ENCODE results near the gene SLC43A2.

The SLC43A2 gene

GRCh38 chr17:1621273-1621954 is 7.2 kb downstream of the SLC43A2 start:
- no peak for DNase-seq

GRCh38 chr17:1620486-1620885 is 8.1 kb downstream of the SLC43A2 start:
- DNase-seq = no peak

DNA sequence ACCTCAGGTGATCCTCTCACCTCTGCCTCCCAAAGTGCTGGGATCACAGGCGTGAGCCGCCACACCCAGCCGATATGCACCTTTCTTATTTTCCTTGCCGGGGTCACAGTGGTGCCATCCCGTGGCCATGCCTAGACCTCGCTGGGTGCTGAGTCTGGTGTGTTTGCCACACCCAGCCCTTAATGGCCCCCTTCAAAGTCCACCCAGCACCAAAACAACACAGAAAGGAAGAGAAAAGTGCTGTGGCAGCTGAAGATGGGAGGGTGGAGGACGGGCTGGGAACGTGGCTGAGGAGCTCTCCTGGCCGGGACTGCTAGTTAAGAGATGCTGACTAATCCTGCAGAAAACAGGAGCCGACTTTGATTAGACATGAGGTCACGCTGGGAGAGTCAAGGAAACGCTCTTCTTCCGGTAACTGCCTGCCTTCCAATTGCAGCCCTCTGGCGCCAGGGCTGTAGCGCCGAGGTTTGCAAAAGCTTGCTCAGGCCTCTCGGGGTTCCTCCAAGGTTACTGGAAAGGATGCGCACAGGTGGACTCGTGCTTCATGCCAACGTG is 10.9 kb downstream of the SLC43A2 start:
- no peak for DNase-seq

DNA sequence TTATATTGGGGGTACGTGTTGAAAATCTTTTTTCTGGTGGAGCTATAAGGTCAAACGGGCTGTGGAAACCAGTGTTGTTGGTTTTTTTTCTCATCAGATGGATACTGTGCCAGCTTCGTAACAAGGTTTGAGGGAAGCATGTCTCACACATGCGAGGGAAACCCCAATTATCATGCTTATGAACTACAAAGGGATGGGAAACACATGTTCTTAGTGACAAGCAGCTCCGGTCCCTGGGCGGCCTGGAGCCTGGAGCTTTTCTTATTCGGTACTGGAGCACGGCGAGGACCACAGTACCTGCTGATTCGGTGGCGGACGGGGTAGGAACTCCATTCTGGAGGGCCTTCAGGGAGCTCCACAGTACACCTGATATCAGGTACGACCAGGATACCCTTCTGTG is 12.5 kb downstream of the SLC43A2 start:
- no peak for DNase-seq

- no peak for DNase-seq
These were observed 16.2 kb downstream of the SLC43A2 start for GRCh38 chr17:1612400-1612799.

GRCh38 chr17:1611715-1612114 is 16.9 kb downstream of the SLC43A2 start:
- DNase-seq = no peak

DNA sequence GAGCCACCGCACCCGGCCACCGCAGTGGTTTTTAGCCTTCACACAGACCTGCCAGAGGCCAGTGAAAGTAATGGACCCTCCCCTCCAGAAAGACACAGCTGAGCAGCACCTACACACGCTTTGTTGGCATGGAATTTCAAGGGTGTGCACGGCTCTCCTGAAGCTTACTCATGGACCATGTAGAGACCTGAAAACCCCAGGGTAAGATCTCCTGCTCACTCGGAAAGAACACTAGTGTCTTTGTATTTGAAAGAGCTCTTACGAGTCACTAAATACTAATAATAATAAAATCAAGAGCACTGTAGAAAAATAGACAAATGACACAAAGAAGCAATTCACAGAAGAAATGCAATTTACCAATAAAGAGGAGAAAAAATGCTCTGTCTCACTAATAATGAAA is 20.0 kb downstream of the SLC43A2 start:
- no peak for DNase-seq

- DNase-seq = no peak
These were observed 20.7 kb downstream of the SLC43A2 start for GRCh38 chr17:1607971-1608320.

- DNase-seq = peak; percentile 78
These were observed 22.2 kb downstream of the SLC43A2 start for GRCh38 chr17:1606352-1606985.

GRCh38 chr17:1605681-1606351 is 22.8 kb downstream of the SLC43A2 start:
- DNase-seq = peak; percentile 53

DNA sequence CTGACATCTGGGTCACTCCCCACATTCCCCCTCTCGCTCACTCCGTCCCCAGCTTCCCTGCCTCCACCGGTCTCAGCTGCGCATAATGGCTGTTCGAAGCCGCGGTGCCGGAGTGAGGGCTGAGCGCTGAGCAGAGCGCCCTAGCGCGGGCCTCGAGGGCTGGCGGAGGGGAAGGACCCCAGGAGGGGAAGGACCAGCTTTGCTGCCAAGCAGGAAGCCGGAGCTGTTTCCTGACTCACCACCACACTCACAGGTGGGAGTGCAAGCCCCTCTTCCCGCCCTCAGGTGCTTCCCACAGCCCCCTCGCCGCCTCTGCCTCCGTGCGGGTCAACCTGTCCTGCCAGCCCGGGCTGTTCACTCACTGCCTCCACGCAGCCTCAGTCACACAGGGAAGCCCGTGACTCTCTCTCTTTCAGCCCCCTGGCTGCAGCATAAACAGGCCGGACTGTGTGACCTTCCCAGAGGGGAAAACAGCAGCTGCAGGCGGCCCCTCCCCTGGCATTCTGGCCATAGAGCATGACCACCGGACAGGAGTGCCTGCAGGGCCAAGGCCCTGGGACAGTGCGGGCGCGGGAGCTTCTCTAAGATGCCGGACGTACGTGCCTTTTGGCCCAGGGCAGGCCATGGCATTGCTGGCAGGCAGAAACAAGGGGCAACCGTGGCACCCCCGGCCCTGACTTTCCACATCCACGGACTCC is 23.7 kb downstream of the SLC43A2 start:
- DNase-seq = peak; percentile 78

DNA sequence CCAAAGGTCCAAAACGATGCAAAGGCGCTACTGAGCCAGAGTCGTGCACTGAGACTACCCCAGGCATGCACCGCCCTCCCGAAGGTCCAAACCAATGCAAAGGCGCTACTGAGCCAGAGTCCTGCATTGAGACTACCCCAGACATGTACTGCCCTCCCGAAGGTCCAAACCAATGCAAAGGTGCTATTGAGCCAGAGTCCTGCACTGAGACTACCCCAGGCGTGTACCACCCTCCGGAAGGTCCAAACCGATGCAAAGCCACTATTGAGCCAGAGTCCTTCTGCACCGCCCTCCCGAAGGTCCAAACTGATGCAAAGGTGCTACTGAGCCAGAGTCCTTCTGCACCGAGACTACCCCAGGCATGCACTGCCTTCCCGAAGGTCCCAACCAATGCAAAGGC is 27.1 kb downstream of the SLC43A2 start:
- DNase-seq = no peak

DNA sequence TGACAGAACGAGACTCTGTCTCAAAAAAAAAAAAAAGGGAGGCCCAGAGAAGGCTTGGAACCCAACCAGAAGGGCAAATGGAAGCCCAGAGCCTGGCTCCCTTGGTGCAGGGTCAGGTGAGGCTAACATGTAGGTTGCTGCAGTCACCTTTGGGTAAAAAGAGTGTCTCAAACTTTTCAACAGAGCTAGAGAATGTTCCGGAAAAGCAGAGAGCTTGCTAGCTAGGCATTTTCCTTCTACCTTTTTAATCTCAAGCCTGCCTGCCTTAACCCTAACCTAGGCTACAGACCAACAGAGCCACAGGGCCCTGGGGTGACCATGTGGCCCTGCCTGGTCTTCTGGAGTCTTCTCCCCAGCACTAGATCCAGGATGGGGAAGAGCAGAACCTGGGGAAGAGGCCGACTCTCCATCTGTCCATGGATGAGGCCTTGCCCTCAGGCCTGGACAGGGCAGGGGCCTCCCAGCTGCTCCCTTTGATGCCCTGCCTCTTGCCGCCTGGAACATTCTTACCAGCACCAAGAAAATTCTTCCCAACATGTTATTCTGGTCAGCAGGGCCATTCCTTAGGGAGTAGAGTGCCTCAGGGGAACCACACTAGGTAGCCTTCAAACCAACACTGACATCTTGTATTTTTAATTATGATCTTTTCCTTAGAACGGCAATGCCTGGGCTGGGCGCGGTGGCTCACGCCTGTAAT is 30.1 kb downstream of the SLC43A2 start:
- no peak for DNase-seq

DNA sequence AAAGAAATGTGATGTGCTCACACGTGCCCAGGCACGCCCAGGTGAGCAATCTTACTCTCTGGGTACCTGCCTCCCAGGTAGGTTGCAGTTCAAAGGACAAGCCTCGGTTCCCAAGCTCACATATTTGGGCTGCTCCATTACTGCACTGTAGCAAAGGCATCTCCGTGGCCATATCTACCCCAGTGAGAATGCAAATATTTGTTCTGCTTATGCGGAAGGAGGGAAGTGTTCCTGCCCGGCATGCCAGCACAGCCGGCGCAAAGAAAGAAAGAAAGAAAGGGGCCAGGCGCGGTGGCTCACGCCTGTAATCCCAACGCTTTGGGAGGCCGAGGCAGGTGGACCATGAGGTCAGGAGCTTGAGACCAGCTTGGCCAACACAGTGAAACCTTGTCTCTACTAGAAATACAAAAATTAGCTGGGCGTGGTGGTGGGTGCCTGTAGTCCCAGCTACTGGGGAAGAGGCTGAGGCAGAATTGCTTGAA is 30.7 kb downstream of the SLC43A2 start:
- DNase-seq = no peak

DNA sequence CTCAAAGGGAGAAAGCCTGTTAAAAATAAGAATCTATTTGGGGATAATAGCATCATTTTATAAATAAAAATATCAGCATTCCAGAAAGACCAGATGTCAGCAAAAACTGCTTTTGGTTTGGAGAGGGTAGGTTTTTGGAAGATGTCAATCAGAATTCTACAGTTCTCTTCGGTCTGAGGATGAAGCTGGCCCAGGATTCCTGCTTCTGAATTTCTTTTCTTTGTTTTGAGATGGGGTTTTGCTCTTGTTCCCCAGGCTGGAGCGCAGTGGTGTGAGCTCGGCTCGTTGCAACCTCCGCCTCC is 35.1 kb downstream of the SLC43A2 start:
- DNase-seq = no peak

DNA sequence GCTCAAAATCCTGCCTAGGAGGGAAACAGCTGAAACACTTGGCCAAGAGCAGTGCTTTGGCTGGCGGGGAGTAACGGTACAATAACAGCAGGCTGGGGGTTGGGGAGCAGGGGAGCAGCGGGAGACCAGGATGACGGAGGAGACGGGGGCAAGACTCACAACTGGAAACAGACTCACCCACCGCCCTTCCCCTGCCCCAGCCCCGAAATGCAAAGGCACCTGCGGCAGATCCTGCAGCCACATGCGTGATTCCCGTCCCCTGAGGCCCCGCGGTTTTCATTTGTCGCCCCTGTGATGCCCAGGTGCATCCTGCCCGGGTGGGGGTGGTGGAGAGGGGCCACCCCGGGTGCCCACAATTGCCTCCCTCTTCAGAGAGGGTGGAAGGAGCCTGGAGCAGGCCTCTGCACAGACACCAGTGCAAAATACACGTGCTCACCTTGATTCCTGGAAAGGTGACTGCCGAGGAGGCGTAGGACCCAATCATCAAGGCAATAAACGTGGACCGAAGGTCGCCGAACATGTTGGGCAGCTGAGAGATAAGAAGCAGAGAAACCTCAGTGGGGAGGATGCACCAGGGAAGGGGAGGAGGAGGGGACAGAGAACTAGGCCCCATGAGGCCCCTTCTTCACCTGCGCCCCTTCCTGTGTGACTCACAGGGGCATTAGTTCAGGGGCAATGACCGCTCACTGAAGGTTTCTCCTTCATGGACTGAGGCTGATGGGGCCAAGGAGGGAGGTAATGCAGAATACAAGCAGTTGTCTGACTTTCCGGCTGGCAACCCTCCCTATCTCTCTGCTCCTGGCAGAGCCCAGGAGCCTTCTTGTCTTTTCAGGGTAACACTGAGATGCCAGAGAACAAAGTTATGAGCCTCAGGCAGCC is 35.6 kb downstream of the SLC43A2 start:
- no peak for DNase-seq

DNA sequence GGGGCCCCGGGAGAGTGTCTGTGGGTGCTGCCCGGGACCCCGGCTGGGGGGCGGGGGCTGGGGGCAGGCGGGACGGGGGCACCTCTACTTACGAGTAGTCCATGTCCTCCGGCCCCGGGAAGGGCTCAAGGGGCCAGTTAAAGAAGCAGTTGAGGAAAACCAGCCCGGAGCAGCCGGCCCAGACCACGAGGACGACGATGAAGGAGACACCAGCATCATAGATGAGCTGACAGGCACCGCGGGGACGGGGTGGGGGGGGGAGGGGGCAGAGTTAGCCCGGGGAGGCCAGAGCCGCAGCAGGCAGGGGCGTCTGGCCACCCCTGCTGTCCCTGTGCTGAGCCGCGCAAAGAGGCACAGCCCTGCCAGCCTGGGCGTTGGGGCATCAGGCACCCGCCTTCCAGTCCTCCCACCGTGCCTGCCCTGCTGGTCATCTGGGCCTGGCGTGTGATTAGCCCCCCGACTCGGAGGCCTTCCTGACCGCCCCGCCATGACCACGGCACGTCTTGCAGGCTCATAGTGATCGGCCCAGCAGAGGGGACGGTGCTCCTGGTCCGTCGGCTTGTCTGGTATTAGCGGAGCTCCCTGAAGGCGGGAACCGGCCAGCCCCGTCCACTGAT is 37.1 kb downstream of the SLC43A2 start:
- DNase-seq = no peak

DNA sequence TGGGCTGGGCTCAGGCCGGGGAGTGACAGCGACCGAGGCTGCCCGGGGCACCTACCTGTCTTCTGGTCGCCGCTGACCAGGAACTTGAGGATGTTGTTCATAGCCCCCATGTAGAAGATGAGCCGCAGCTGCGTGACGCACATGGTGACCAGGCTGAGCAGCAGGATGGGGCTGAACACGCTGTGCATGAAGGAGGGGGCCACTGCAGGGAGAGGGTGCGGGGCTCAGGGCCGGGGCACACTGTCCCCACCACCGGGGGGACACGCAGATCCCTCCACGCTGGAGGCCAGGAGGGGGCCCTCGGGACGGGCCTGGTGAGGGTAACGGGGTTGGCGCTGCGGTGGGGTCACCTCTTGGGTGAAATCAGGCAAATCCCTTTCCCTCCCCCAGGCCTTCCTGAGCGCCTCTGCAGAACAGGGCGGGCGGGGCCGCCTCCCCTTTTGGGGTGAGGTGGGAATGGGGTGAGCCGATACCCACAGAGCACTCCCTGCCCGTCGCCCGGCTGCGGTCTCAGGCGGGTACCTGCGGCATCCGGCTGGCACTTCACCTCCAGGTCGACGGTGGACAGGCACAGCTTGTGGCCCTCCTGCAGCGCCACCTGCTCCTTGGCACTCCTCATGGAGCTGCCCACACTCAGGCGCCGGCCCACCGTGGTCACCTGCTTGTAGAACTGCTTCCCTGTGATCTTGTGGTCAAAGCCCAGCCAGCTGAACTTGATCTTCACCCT is 37.7 kb downstream of the SLC43A2 start:
- DNase-seq = no peak

DNA sequence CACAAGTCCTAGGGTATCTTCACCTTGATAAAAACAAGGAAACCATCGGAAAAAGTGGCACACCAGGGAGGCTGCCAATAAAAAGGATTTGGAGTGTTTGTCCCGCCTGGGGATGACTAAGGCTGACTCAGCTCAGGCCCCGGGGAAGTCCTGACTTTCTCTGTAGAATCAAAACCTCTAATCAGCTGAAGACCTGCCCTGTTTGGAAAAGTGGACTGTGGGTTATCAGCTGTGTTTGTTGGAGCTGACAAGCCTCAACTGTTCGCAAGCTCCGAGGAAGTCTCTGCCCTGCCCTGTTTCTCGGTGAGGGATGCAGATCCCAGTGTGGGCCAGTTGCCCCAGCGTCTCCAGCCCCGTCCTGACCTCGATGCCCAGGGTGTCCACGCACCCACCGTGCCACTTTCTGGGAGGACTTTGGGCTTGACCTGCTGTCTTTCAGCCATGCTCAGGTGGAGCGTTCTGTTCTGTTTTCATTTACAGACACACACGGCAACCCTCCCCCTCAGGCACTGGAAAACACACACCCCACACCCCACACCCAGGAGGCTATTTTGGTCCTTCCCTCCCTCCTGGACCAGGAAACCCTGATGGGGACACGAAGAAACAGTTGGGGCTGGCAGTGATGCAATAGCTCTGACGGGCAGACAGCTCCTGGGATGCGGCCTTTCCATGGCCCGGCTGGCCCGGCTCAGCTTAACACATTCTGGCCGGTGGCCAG is 38.4 kb downstream of the SLC43A2 start:
- DNase-seq = no peak

Data from retina (tissue), 1 donor.